Caco-2 (cell line): ENCODE data around the gene SLC25A26. TPM values are rescaled to one million over a fixed set of nuclear protein-coding genes. Genes with fewer than 3 reads are reported as not detected.

Experiments used
- BruUV-seq: library from RNA; stranded (reverse); fragments of 400-500 nt; replicated peaks from 2 replicates; lab custom pipeline; 2021; lab: Mats Ljungman, UMichigan
- CTCF ChIA-PET: fragments of 300-600 bp; sonication (Branson Sonifier 250); formaldehyde crosslinking; loops from one replicate; lab custom pipeline; 2022; ENCODE audit warnings: antibody characterized with exemption; lab: Charles Lee
- POLR2A ChIA-PET: fragments of 300-600 bp; sonication (Branson Sonifier 250); formaldehyde crosslinking; loops from one replicate; lab custom pipeline; 2022; ENCODE audit warnings: antibody characterized with exemption; lab: Charles Lee
- DNase-seq, 2 experiments: peaks; one replicate each; pipeline versions ENCODE4 v3.0.0 to v3.0.0-alpha.2; 2020 to 2022
- H3K27me3 ChIP-seq: replicated peaks from 2 replicates; pipeline ENCODE4 v1.6.0; 2011; ENCODE audit warnings: low read length; ENCODE audit not compliant: control insufficient read depth, insufficient read depth
- H3K36me3 ChIP-seq: 2 replicates; pipeline ENCODE4 v1.5.1; 2011; ENCODE audit warnings: low read length; ENCODE audit not compliant: control insufficient read depth, insufficient read depth
- H3K4me1 ChIP-seq: fragments of 250-450 bp; sonication (Bioruptor Pico); 2 replicates; pipeline ENCODE4 v1.5.1; 2020; ENCODE audit warnings: mild to moderate bottlenecking
- H3K4me3 ChIP-seq: 2 replicates; pipeline ENCODE4 v1.5.1; 2011; ENCODE audit warnings: low read depth, mild to moderate bottlenecking, control low read depth, low read length
- H3K9me3 ChIP-seq: fragments of 250-450 bp; sonication (Bioruptor Pico); 2 replicates; pipeline ENCODE4 v1.5.1; 2020; ENCODE audit warnings: mild to moderate bottlenecking, moderate library complexity
- H3K27ac Mint-ChIP-seq: one replicate; pipeline ENCODE4 v1.8.0; 2022; ENCODE audit warnings: mixed read lengths; ENCODE audit not compliant: unreplicated experiment
- H3K27me3 Mint-ChIP-seq: one replicate; pipeline ENCODE4 v1.8.0; 2022; ENCODE audit warnings: mixed read lengths; ENCODE audit not compliant: insufficient read depth, unreplicated experiment
- H3K36me3 Mint-ChIP-seq: one replicate; pipeline ENCODE4 v1.8.0; 2022; ENCODE audit warnings: mild to moderate bottlenecking, mixed read lengths; ENCODE audit not compliant: insufficient read depth, unreplicated experiment
- H3K4me1 Mint-ChIP-seq: one replicate; pipeline ENCODE4 v1.8.0; 2022; ENCODE audit warnings: low read depth, mixed read lengths; ENCODE audit not compliant: unreplicated experiment
- H3K4me3 Mint-ChIP-seq: one replicate; pipeline ENCODE4 v1.8.0; 2022; ENCODE audit warnings: mild to moderate bottlenecking, moderate library complexity, mixed read lengths; ENCODE audit not compliant: unreplicated experiment
- H3K9me3 Mint-ChIP-seq: one replicate; pipeline ENCODE4 v1.8.0; 2022; ENCODE audit warnings: mixed read lengths; ENCODE audit not compliant: unreplicated experiment
- CTCF ChIP-seq, 2 experiments: fragments of 200-600 bp in 1 of 2; IDR thresholded peaks; 1 replicate in 1 of 2; 2 replicates in 1 of 2; pipeline versions ENCODE4 v1.5.1 to v1.8.0; 2011 to 2022; ENCODE audit warnings: antibody characterized with exemption in 1 of 2, control low read depth in 1 of 2, inconsistent platforms in 1 of 2, low read depth in 1 of 2, low read length in 1 of 2, mild to moderate bottlenecking in 1 of 2, moderate library complexity in 1 of 2; ENCODE audit not compliant: insufficient read depth in 1 of 2, severe bottlenecking in 1 of 2, unreplicated experiment in 1 of 2
- intact Hi-C: fragments of 100-400 bp; cut with micrococcal nuclease; formaldehyde crosslinking; loops from one replicate; pipeline ENCODE4 v1.10.0; 2022; ENCODE audit not compliant: unreplicated experiment
- total RNA-seq: library from RNA; stranded (reverse); gene quantifications from 2 replicates; pipeline ENCODE4 v1.2.3, GENCODE V29; 2022

The SLC25A26 gene
- total RNA-seq, 1 experiment from 2014 or later, result 25.4 TPM

- CTCF ChIA-PET, result no interaction called here
- no TSS peak for BruUV-seq
- POLR2A ChIA-PET, result no interaction called here
- Histone ChIP-seq H3K27me3 (no peaks in the 10 kb centered on the region), H3K4me3 (no peak overlapping the region), H3K4me1 (no peaks in the 10 kb centered on the region), H3K9me3 (no peaks in the 10 kb centered on the region), H3K36me3 (no peaks in the 10 kb centered on the region)
- no peak for TF ChIP-seq CTCF (IDR thresholded peaks at IDR 0.05; ENCODE audit: insufficient read depth in 1 of 2, low read depth in 1 of 2, low read length in 1 of 2, severe bottlenecking in 1 of 2, unreplicated experiment in 1 of 2)
- intact Hi-C loops, result no loop called here
- DNase-seq, result no peak
- Mint-ChIP-seq H3K36me3 (no peaks in the 10 kb centered on the region), H3K9me3 (no peaks in the 10 kb centered on the region), H3K27me3 (no peaks in the 10 kb centered on the region), H3K27ac (no peak overlapping the region), H3K4me1 (peaks cover 15% of the 10 kb centered on the region), H3K4me3 (no peak overlapping the region)
Measured at GRCh38 chr3:66361356-66361755, 140.6 kb downstream of the SLC25A26 start.

- H3K36me3 Mint-ChIP-seq, result no peaks in the 10 kb centered on the region
- Histone ChIP-seq H3K4me1 (no peaks in the 10 kb centered on the region), H3K4me3 (no peak overlapping the region), H3K36me3 (no peaks in the 10 kb centered on the region), H3K27me3 (no peaks in the 10 kb centered on the region), H3K9me3 (no peaks in the 10 kb centered on the region)
- POLR2A ChIA-PET, result no interaction called here
- no peaks in the 10 kb centered on the region for H3K27me3 Mint-ChIP-seq
- no peak for DNase-seq
- H3K4me1 Mint-ChIP-seq, result peaks cover 15% of the 10 kb centered on the region
- BruUV-seq, result no TSS peak
- no peak overlapping the region for H3K27ac Mint-ChIP-seq
- CTCF ChIA-PET, result no interaction called here
- no peak overlapping the region for H3K4me3 Mint-ChIP-seq
- TF ChIP-seq CTCF (IDR thresholded peaks at IDR 0.05; ENCODE audit: insufficient read depth in 1 of 2, low read depth in 1 of 2, low read length in 1 of 2, severe bottlenecking in 1 of 2, unreplicated experiment in 1 of 2), result no peak
- intact Hi-C loops, result no loop called here
- H3K9me3 Mint-ChIP-seq, result no peaks in the 10 kb centered on the region
Measured at GRCh38 chr3:66362541-66362941, 141.7 kb downstream of the SLC25A26 start.

- Histone ChIP-seq H3K4me1 (no peaks in the 10 kb centered on the region), H3K27me3 (no peaks in the 10 kb centered on the region), H3K9me3 (no peaks in the 10 kb centered on the region), H3K36me3 (no peaks in the 10 kb centered on the region), H3K4me3 (no peak overlapping the region)
- no peak for TF ChIP-seq CTCF (IDR thresholded peaks at IDR 0.05; ENCODE audit: insufficient read depth in 1 of 2, low read depth in 1 of 2, low read length in 1 of 2, severe bottlenecking in 1 of 2, unreplicated experiment in 1 of 2)
- no peaks in the 10 kb centered on the region for H3K27me3 Mint-ChIP-seq
- intact Hi-C loops, result no loop called here
- POLR2A ChIA-PET, result no interaction called here
- no peaks in the 10 kb centered on the region for H3K9me3 Mint-ChIP-seq
- CTCF ChIA-PET, result no interaction called here
- H3K4me3 Mint-ChIP-seq, result no peak overlapping the region
- H3K4me1 Mint-ChIP-seq, result peaks cover 15% of the 10 kb centered on the region
- H3K36me3 Mint-ChIP-seq, result peaks cover 2% of the 10 kb centered on the region
- BruUV-seq, result no TSS peak
- no peak overlapping the region for H3K27ac Mint-ChIP-seq
- DNase-seq, result no peak
Measured at GRCh38 chr3:66363148-66363547, 142.3 kb downstream of the SLC25A26 start.
